Activated naive CD4-positive, alpha-beta T cell (primary cell): Measurements from ENCODE around the gene C19orf53.
"Not testable (repeated sequence)": the region's sequence is repeated elsewhere in the genome, so short reads cannot be mapped to it uniquely, and the experiment has no call there.

ENCODE experiments used
- DNase-seq, 4 experiments: peaks; one replicate each; lab custom pipeline; 2025; lab: John Stamatoyannopoulos, UW

Gene C19orf53

GRCh38 chr19:13774217-13775191 lies at the start of gene C19orf53:
Gene C19orf53, plus strand, starts transcription at chr19:13774456. Its CDS starts 22 bp downstream, at chr19:13774478.
- peak; percentile 59 to 78 (median 66) for DNase-seq

GRCh38 chr19:13726323-13726722 lies 47.9 kb upstream of the C19orf53 start:
- DNase-seq: no peak

GRCh38 chr19:13727798-13728197 lies 46.5 kb upstream of the C19orf53 start:
- DNase-seq: no peak

GRCh38 chr19:13729859-13730258 lies 44.4 kb upstream of the C19orf53 start:
- DNase-seq: no peak

GRCh38 chr19:13731147-13731964 lies 42.9 kb upstream of the C19orf53 start:
- DNase-seq: peak; percentile 83 to 96 (median 89)

GRCh38 chr19:13732337-13732736 lies 41.9 kb upstream of the C19orf53 start:
- no peak for DNase-seq

- DNase-seq: no peak
Measured at GRCh38 chr19:13734751-13735150, 39.5 kb upstream of the C19orf53 start.

- DNase-seq: no peak
Measured at GRCh38 chr19:13738073-13738472, 36.2 kb upstream of the C19orf53 start.

GRCh38 chr19:13741893-13742292 lies 32.4 kb upstream of the C19orf53 start:
- no peak for DNase-seq

GRCh38 chr19:13742756-13743155 lies 31.5 kb upstream of the C19orf53 start:
- no peak for DNase-seq

GRCh38 chr19:13744174-13744573 lies 30.1 kb upstream of the C19orf53 start:
- no peak for DNase-seq

- no peak for DNase-seq
Measured at GRCh38 chr19:13747098-13747453, 27.2 kb upstream of the C19orf53 start.

GRCh38 chr19:13748169-13748828 lies 26.0 kb upstream of the C19orf53 start:
- DNase-seq: no peak

- DNase-seq: no peak
Measured at GRCh38 chr19:13751436-13751835, 22.8 kb upstream of the C19orf53 start.

- DNase-seq: not testable (repeated sequence)
Measured at GRCh38 chr19:13753622-13754021, 20.6 kb upstream of the C19orf53 start.

GRCh38 chr19:13756210-13756609 lies 18.0 kb upstream of the C19orf53 start:
- no peak for DNase-seq

GRCh38 chr19:13757805-13758772 lies 16.2 kb upstream of the C19orf53 start:
- no peak for DNase-seq

- DNase-seq: no peak
Measured at GRCh38 chr19:13758795-13759194, 15.5 kb upstream of the C19orf53 start.

- DNase-seq: no peak
Measured at GRCh38 chr19:13761423-13761822, 12.8 kb upstream of the C19orf53 start.

GRCh38 chr19:13762635-13763235 lies 11.5 kb upstream of the C19orf53 start:
- no peak for DNase-seq

- no peak for DNase-seq
Measured at GRCh38 chr19:13763265-13763664, 11.0 kb upstream of the C19orf53 start.
